BLaER1 (cell line): ENCODE data around the gene ATP10B.

Experiments used
- H3K27ac ChIP-seq: shearing (Covaris generic); formaldehyde crosslinking; 2 replicates; pipeline ENCODE4 v1.8.1; 2022
- H3K27me3 ChIP-seq: shearing (Covaris generic); formaldehyde crosslinking; 2 replicates; pipeline ENCODE4 v1.8.1; 2022
- H3K36me3 ChIP-seq: shearing (Covaris generic); formaldehyde crosslinking; 2 replicates; pipeline ENCODE4 v1.8.1; 2022
- H3K4me1 ChIP-seq: shearing (Covaris generic); formaldehyde crosslinking; 2 replicates; pipeline ENCODE4 v1.8.1; 2022
- H3K4me2 ChIP-seq: shearing (Covaris generic); formaldehyde crosslinking; 2 replicates; pipeline ENCODE4 v1.8.1; 2022
- H3K4me3 ChIP-seq: shearing (Covaris generic); formaldehyde crosslinking; 2 replicates; pipeline ENCODE4 v1.8.1; 2022
- H3K9ac ChIP-seq: shearing (Covaris generic); formaldehyde crosslinking; 2 replicates; pipeline ENCODE4 v1.8.1; 2022
- H3K9me3 ChIP-seq: shearing (Covaris generic); formaldehyde crosslinking; 2 replicates; pipeline ENCODE4 v1.8.1; 2022
- H4K20me1 ChIP-seq: shearing (Covaris generic); formaldehyde crosslinking; 2 replicates; pipeline ENCODE4 v1.8.1; 2022
- Cebpa-rat ChIP-seq: shearing (Covaris generic); IDR thresholded peaks from 2 replicates; pipeline ENCODE4 v1.8.1; 2022

Gene ATP10B

DNA sequence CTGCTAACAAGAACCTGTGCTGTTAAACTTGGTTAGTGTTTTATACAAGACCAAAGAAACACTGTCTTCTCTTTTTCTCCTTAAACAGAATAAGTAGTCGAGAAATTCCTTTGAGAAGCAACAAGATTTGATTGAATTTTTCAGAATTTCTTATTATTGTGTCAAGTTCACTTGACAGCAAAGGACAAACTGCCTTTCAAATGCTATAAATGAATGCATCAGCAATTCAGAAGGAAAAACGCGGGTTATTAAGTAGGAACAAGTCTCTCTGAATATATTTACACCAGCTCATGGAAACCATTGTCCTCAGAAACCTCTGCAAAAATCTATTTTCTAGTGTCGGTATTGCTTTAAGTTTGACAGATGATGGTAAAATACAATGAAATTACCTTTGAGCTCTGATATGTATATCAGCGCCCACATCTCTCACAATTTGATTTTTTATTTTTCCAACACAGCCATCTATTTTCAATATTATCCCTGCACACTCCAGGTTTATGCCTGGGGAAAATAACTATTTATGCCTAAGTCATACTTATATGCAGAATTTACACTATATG is 4.4 kb downstream of the ATP10B start:
- H3K27me3 ChIP-seq: no peaks in the 10 kb centered on the region
- no peak for TF ChIP-seq Cebpa-rat
- no peak overlapping the region for H3K4me3 ChIP-seq

DNA sequence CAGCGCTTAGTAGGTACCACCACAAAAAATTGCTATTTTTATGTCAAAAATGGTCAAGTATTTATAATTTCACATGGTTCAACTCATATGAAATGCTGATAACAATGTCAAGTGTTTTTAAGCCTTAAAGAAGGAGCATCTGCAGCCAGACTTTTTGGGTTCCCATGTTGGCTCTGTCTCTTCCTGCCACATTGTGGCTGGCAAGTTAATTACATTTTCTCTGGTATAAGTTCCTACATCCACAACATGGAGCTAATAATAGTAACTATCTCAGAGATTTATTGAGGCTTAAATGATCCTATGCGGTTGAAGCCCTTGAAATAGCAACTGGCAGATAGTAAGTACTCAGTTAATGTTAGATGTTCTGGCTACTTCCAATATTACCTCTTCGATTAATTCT is 5.4 kb downstream of the ATP10B start:
- Histone ChIP-seq H3K9ac (no peak overlapping the region), H3K9me3 (peaks cover 2% of the 10 kb centered on the region; the same call in 1 of the 2 replicates), H3K36me3 (no peaks in the 10 kb centered on the region), H3K4me3 (no peak overlapping the region), H3K27ac (no peak overlapping the region), H3K4me2 (no peak overlapping the region), H3K4me1 (peaks cover 11% of the 10 kb centered on the region; the same call in 1 of the 2 replicates), H3K27me3 (no peaks in the 10 kb centered on the region), H4K20me1 (no peaks in the 10 kb centered on the region)
- TF ChIP-seq Cebpa-rat: no peak

More for the DNA sequence above, 4.4 kb downstream of the ATP10B start:
- H3K27ac ChIP-seq: no peak overlapping the region
- no peaks in the 10 kb centered on the region for H3K36me3 ChIP-seq
- H3K4me2 ChIP-seq: no peak overlapping the region
- no peak overlapping the region for H3K9ac ChIP-seq
- no peaks in the 10 kb centered on the region for H4K20me1 ChIP-seq
- no peaks in the 10 kb centered on the region for H3K9me3 ChIP-seq
- H3K4me1 ChIP-seq: peaks cover 10% of the 10 kb centered on the region; the same call in 1 of the 2 replicates

DNA sequence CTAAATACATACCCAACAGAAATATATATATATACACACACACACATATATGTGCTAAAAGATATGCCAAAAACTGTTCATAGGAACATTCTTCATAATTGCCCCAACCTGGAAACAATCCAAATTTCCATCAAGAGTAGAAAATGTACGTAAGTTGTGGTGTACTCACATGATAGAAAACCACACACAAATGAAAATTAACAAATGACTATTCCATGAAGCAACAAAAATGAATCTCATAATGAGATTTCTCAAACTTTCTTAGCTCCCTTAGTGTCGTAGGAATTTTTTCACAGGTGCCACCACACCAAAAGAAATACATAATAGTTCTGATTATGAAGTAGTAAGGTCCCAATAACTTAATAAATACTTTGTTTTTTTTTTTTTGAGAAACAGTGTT is 7.8 kb downstream of the ATP10B start:
- Histone ChIP-seq H3K27ac (no peak overlapping the region), H4K20me1 (no peaks in the 10 kb centered on the region), H3K36me3 (no peaks in the 10 kb centered on the region), H3K4me3 (no peak overlapping the region), H3K4me1 (peaks cover 11% of the 10 kb centered on the region; the same call in 1 of the 2 replicates), H3K4me2 (no peak overlapping the region), H3K9me3 (peaks cover 3% of the 10 kb centered on the region; the same call in 1 of the 2 replicates), H3K9ac (no peak overlapping the region), H3K27me3 (no peaks in the 10 kb centered on the region)
- no peak for TF ChIP-seq Cebpa-rat

DNA sequence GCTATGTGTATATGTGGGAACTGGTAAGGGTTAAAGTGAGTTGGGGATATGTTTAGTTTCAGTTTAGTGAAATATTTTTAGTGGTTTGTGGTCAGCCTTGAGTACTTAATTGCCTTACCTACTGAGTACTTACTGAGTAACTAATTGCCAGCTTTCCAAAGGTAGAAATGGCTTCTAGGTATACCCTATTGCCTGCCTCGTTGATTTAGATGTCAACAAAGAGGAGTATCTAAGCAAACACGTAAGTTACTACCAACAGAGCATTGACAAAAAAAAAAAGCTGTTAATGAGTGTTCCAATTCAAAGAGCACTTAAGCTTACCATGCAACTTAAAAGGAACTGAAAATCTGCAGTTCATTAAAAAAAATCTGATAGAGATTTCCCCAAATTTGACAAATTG is 8.8 kb downstream of the ATP10B start:
- Histone ChIP-seq H3K27ac (no peak overlapping the region), H3K9ac (no peak overlapping the region), H3K9me3 (peaks cover 3% of the 10 kb centered on the region; the same call in 1 of the 2 replicates), H3K4me1 (peaks cover 11% of the 10 kb centered on the region; the same call in 1 of the 2 replicates), H3K4me3 (no peak overlapping the region), H4K20me1 (no peaks in the 10 kb centered on the region), H3K27me3 (no peaks in the 10 kb centered on the region), H3K4me2 (peak overlapping the region; percentile 51), H3K36me3 (no peaks in the 10 kb centered on the region)
- TF ChIP-seq Cebpa-rat: no peak

DNA sequence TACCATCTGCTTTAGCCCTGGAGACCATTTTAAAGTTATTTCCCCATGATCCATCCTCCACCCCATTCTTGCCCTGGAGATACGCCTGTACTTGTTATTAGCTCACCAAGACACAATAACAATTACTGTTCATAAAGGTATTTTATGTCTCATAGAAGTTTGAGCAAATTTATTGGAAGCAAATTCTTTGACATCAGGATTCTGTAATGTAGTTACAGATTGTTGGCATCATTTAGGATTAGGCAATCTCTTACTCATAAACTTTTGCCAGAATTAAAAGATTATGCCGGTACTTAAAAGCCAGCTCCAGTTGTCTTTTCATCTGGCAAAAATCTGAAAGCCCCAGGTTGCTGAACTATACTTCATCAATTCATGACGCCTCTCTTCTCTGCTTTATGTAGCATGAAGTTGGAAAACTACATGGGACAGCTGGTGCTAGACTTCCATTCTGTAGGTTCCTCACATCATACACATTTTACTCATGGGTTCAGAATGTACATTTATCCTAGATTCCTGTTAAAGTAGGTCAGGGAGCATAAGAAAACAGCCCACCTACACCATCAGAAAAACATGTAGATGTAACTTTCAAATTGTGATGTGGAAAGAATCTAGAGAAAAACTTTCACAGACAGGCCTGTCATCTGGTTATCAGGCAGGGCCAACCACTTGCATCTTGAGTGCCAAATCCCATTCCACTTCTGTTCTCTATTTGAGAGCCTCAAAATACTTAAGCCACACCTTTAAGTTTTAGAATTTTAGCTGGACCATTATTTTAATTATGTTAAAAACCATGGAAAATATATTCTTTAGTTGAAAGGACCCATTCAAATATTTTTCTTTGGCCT is 14.0 kb downstream of the ATP10B start:
- TF ChIP-seq Cebpa-rat: no peak
- H3K27me3 ChIP-seq: no peaks in the 10 kb centered on the region
- no peak overlapping the region for H3K4me3 ChIP-seq
- H3K36me3 ChIP-seq: no peaks in the 10 kb centered on the region
- H4K20me1 ChIP-seq: no peaks in the 10 kb centered on the region
- H3K4me1 ChIP-seq: peaks cover 10% of the 10 kb centered on the region; the same call in 1 of the 2 replicates
- H3K4me2 ChIP-seq: no peak overlapping the region
- no peak overlapping the region for H3K9ac ChIP-seq
- peaks cover 16% of the 10 kb centered on the region for H3K9me3 ChIP-seq
- H3K27ac ChIP-seq: no peak overlapping the region

DNA sequence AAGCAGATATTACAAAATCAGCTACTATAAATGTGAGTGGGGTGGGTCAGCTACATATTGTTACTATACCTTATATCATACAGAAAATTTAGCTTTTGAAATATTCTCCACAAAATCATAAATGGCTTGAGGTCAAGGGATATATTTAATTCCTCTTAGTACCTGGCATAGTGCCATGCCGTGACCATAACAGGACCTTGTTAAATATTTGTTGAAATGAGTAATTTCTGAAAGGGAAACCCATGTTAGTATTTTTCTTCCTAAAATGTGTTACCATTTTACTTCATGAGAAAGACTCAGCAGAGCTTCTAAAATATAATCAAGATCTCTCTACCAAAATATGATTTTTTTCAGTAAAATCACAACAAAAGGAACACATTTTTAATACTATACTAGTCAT is 14.8 kb downstream of the ATP10B start:
- Histone ChIP-seq H3K27ac (no peak overlapping the region), H3K4me2 (no peak overlapping the region), H4K20me1 (no peaks in the 10 kb centered on the region), H3K4me1 (peaks cover 6% of the 10 kb centered on the region; the same call in 1 of the 2 replicates), H3K4me3 (no peak overlapping the region), H3K9me3 (peaks cover 23% of the 10 kb centered on the region), H3K27me3 (no peaks in the 10 kb centered on the region), H3K9ac (no peak overlapping the region), H3K36me3 (no peaks in the 10 kb centered on the region)
- TF ChIP-seq Cebpa-rat: no peak

DNA sequence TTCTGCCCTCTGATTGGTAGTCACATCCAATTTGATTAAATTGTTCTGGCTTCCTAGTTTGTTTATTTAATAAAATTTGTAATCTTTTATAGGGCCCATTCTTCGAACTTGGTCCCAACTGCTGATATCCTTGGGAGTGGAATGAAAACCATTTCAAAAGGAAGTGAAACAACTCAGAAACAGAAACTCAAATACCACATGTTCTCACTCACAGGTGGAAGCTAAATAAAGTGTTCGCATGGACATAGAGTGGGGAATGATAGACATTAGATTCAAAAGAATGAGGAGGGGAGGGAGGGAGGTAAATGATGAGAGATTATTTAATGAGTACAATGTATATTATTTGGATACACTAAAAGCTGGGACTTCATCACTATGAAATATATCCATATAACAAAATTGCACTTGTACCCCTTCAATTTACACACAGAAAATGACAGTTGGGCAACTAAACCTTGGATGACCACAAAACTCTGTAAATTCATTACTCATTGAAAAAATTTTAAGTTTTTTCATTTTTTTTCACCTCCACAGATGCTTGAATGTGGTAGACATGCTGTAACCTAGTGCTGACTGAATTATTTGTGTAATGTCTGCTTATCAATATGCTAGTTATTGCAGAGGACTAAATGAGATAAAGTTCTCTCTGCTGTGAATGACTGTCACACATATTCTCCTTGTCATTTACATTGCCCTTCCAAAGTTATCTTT is 16.0 kb downstream of the ATP10B start:
- no peak overlapping the region; the same call in 1 of the 2 replicates for H3K4me2 ChIP-seq
- H3K27ac ChIP-seq: no peak overlapping the region
- peaks cover 20% of the 10 kb centered on the region for H3K9me3 ChIP-seq
- no peaks in the 10 kb centered on the region for H4K20me1 ChIP-seq
- no peak overlapping the region for H3K4me3 ChIP-seq
- no peak overlapping the region for H3K9ac ChIP-seq
- TF ChIP-seq Cebpa-rat: no peak
- no peaks in the 10 kb centered on the region for H3K36me3 ChIP-seq
- peaks cover 6% of the 10 kb centered on the region; the same call in 1 of the 2 replicates for H3K4me1 ChIP-seq
- no peaks in the 10 kb centered on the region for H3K27me3 ChIP-seq

DNA sequence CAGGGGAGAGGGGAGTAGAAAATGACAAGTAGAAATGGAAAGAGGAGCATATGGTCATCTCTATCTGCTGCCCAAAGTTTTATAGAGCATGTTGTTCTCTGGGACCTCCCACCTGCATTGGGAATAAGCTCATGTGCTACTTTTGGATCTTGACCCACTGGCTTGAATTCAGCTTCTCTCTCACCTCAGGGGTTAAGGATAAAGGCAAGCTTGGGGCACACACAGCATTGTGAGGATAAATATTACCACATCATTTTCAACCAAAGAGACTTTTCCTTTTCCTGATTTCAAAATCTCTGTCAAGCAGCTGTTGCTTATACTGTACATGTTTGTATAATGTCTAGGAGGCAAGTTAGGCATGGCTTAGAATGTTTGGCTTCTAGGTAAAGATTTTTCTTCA is 16.6 kb downstream of the ATP10B start:
- H3K9me3 ChIP-seq: peaks cover 20% of the 10 kb centered on the region
- no peaks in the 10 kb centered on the region for H3K27me3 ChIP-seq
- no peaks in the 10 kb centered on the region for H4K20me1 ChIP-seq
- TF ChIP-seq Cebpa-rat: no peak
- no peak overlapping the region for H3K9ac ChIP-seq
- no peaks in the 10 kb centered on the region for H3K36me3 ChIP-seq
- H3K27ac ChIP-seq: no peak overlapping the region
- no peak overlapping the region; the same call in 1 of the 2 replicates for H3K4me2 ChIP-seq
- H3K4me1 ChIP-seq: peaks cover 6% of the 10 kb centered on the region; the same call in 1 of the 2 replicates
- no peak overlapping the region for H3K4me3 ChIP-seq

DNA sequence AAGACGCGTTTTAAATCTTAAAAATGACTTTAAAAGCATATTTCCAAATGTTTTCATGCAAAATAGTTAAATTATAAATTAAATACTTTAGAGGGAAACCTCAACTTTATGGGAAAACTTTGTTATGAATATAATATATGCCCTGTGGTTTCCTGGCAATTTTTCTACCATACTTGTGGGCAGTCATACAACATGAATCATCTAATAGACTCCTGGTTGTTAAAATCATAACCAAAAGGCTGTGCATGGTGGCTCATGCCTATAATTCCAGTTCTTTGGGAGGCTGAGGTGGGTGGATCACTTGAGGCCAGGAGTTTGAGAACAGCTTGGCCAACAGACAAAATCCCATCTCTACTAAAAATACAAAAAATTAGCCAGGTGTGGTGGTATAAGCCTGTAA is 18.2 kb downstream of the ATP10B start:
- no peaks in the 10 kb centered on the region for H3K27me3 ChIP-seq
- no peak overlapping the region for H3K9ac ChIP-seq
- H3K4me2 ChIP-seq: no peak overlapping the region
- no peak overlapping the region for H3K27ac ChIP-seq
- H3K9me3 ChIP-seq: peaks cover 20% of the 10 kb centered on the region
- H3K36me3 ChIP-seq: no peaks in the 10 kb centered on the region
- no peak for TF ChIP-seq Cebpa-rat
- H3K4me3 ChIP-seq: no peak overlapping the region
- peaks cover 6% of the 10 kb centered on the region; the same call in 1 of the 2 replicates for H3K4me1 ChIP-seq
- no peaks in the 10 kb centered on the region for H4K20me1 ChIP-seq

DNA sequence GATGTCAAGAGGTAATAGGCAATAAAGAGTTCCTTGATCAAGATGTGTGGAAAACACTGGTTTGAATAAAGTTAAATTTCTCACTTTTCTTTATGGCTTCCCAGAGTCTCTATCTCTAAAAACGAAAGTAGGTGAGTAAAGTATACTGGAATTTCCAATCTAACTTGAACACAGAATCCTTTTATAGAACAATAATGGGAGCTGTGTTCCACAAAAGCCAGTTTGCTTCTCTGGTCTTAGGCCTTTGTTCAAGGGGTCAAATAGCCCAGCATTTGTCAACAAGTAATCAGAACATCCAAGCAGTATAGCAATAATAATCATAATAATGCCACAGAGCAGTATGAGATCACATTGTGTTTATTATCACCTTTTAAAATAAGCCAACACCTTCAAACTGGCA is 20.2 kb downstream of the ATP10B start:
- H3K27me3 ChIP-seq: no peaks in the 10 kb centered on the region

More for the DNA sequence above, 20.2 kb downstream of the ATP10B start:
- no peak for TF ChIP-seq Cebpa-rat
- Histone ChIP-seq H3K36me3 (no peaks in the 10 kb centered on the region), H3K9ac (no peak overlapping the region), H3K4me1 (peaks cover 6% of the 10 kb centered on the region; the same call in 1 of the 2 replicates), H3K4me3 (no peak overlapping the region), H4K20me1 (no peaks in the 10 kb centered on the region), H3K4me2 (no peak overlapping the region), H3K27ac (no peak overlapping the region), H3K9me3 (peaks cover 30% of the 10 kb centered on the region)
